Mucosa of descending colon (tissue), 3 donors: ENCODE measurements around the gene ANKHD1. TPM values are rescaled to one million over a fixed set of nuclear protein-coding genes. Genes with fewer than 3 reads are reported as not detected.

Experiments used
- ATAC-seq: fragments of 200-7000 bp; cut with Tn5 transposase; one replicate; pipeline ENCODE4 v1.9.1; 2020; ENCODE audit warnings: mild to moderate bottlenecking, moderate library complexity
- DNase-seq, 3 donors: peaks; one replicate each; pipeline ENCODE4 v3.0.0-alpha.2; 2020
- H3K36me3 ChIP-seq: fragments of 200-600 bp; one replicate; pipeline ENCODE4 v1.8.0; 2021; ENCODE audit warnings: low read depth, mild to moderate bottlenecking
- H3K4me1 ChIP-seq: fragments of 200-600 bp; one replicate; pipeline ENCODE4 v1.8.0; 2021; ENCODE audit warnings: low read depth, mild to moderate bottlenecking
- H3K4me3 ChIP-seq: fragments of 200-600 bp; one replicate; pipeline ENCODE4 v1.8.0; 2021; ENCODE audit warnings: mild to moderate bottlenecking
- H3K9me3 ChIP-seq: fragments of 200-600 bp; one replicate; pipeline ENCODE4 v1.8.0; 2021; ENCODE audit warnings: mild to moderate bottlenecking
- CTCF ChIP-seq: fragments of 200-600 bp; IDR thresholded peaks from one replicate; pipeline ENCODE4 v1.8.0; 2022; ENCODE audit warnings: antibody characterized with exemption, mild to moderate bottlenecking
- intact Hi-C, 2 donors: fragments of 100-400 bp; cut with DNase I in 1 of 2; cut with micrococcal nuclease in 1 of 2; formaldehyde crosslinking; loops; one replicate each; pipeline versions ENCODE4 v1.11.0 to v1.11.1; 2022; cut with DNase I, micrococcal nuclease
- total RNA-seq, 3 donors: library from RNA; stranded (reverse); fragmentation: NEBNext Ultra II Directional in 2 of 3; extraction: Animal tissue kit (Norgen Biotek cat#: 25700) in 2 of 3; gene quantifications; one replicate each; pipeline versions ENCODE4 v1.2.1 to v1.2.4, GENCODE V29; 2021 to 2023
- donor health status: DM: no; HTN: no; CAD: no; lungs with moderate emphysema.
- donor health status: DM: no; HTN: no; CAD: no.
- donor health status: DM: no; HTN: yes; CAD: no.

Gene ANKHD1
- total RNA-seq, 3 donors from 2014 or later, result 134 to 135 (median 134) TPM

- DNase-seq (no peak), ATAC-seq (no peak)
- Histone ChIP-seq H3K9me3 (no peaks in the 10 kb centered on the region), H3K36me3 (no peaks in the 10 kb centered on the region), H3K4me1 (peaks cover 50% of the 10 kb centered on the region), H3K4me3 (no peak overlapping the region)
- intact Hi-C loops, result no loop called here
- TF ChIP-seq CTCF, result no peak
Measured at GRCh38 chr5:140550147-140551079, 148.8 kb downstream of the ANKHD1 start.

DNA sequence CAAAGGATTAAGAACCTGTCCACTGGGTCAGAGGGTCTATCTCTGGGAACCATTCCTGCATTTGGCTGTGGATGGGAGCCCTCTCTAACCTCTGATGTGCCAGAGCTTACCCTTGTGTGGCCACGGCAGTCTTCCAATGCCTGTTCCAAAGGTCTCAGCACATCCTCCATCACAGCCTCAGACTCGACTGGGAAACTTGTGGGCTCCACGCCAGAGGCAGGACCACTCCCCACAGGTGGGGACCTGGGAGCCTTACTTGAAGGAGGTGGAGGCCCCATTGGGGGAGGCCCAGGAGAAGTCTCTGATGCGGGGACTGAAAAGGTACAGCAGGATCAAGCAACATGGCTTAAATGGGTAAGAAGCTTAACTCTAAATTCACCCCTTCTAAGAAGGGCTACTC is 150.2 kb downstream of the ANKHD1 start:
- intact Hi-C loops, result no loop called here
- Histone ChIP-seq H3K9me3 (no peaks in the 10 kb centered on the region), H3K4me3 (no peak overlapping the region), H3K4me1 (peaks cover 45% of the 10 kb centered on the region), H3K36me3 (no peaks in the 10 kb centered on the region)
- TF ChIP-seq CTCF, result no peak
- ATAC-seq, result no peak
- DNase-seq, result no peak

DNA sequence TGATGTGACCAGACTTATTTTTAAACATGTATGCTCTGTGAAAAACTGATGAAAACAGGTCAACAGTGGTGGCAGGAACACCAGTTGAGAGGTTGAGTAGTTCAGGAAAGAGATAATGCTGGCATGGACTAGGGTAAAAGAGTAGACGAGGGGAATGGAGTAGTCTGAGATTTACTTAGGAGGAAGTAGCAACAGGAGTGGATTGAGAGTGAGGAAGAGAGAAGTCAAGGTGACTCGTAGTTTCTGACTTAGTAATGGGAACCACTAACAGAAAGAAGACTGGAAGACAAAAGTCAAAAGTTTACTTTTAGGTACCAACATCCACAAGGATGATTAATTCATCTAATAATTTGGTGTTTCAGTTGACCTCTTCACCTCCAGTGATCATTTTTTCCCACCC is 152.0 kb downstream of the ANKHD1 start:
- intact Hi-C loops, result no loop called here
- DNase-seq (no peak), ATAC-seq (no peak)
- no peaks in the 10 kb centered on the region for H3K9me3 ChIP-seq
- no peak overlapping the region for H3K4me3 ChIP-seq
- no peak for TF ChIP-seq CTCF
- no peaks in the 10 kb centered on the region for H3K36me3 ChIP-seq
- H3K4me1 ChIP-seq, result peaks cover 36% of the 10 kb centered on the region

DNA sequence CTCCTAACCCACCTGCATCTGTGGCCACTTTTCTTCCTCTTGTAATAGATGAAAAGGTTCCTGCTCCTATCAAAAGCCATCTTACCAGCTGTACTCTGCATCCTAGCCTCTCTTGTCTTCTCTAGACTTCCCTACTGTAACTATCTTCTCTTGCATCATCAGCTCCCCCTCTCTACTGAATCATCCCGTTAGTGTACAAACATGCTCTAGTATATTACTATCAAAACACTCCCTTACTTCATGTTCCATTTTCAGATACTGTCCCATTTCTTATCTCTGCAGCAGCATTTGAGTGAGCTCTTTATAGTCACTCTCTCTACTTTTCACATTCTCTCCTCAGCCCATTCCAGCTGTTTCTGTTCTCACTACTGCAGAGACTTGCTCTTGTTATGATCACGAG is 152.8 kb downstream of the ANKHD1 start:
- ATAC-seq (no peak), DNase-seq (no peak)
- H3K4me1 ChIP-seq, result peaks cover 28% of the 10 kb centered on the region
- H3K9me3 ChIP-seq, result no peaks in the 10 kb centered on the region
- H3K4me3 ChIP-seq, result no peak overlapping the region
- no peak for TF ChIP-seq CTCF
- no peaks in the 10 kb centered on the region for H3K36me3 ChIP-seq
- intact Hi-C loops, result no loop called here

GRCh38 chr5:140555747-140556312 is 154.2 kb downstream of the ANKHD1 start:
- H3K36me3 ChIP-seq, result no peaks in the 10 kb centered on the region
- intact Hi-C loops, result no loop called here

More at GRCh38 chr5:140555747-140556312, 154.2 kb downstream of the ANKHD1 start:
- ATAC-seq (no peak), DNase-seq (no peak)
- Histone ChIP-seq H3K9me3 (no peaks in the 10 kb centered on the region), H3K4me1 (peaks cover 22% of the 10 kb centered on the region), H3K4me3 (no peak overlapping the region)
- no peak for TF ChIP-seq CTCF
